GM23248 (cell line): Measurements from ENCODE around the gene CYP27C1. TPM values are rescaled to one million over a fixed set of nuclear protein-coding genes. Genes with fewer than 3 reads are reported as not detected.

ENCODE experiments used
- DNase-seq: peaks from one replicate; pipeline ENCODE4 v3.0.0-alpha.2; 2015
- H2AFZ ChIP-seq: fragments of 200-600 bp; sonication (generic); 2 replicates; pipeline ENCODE4 v1.6.1; 2016; ENCODE audit warnings: antibody characterized with exemption
- H3F3A ChIP-seq: fragments of 200-600 bp; sonication (generic); 2 replicates; pipeline ENCODE4 v1.6.1; 2016; ENCODE audit warnings: mild to moderate bottlenecking, antibody characterized with exemption, mixed run types; ENCODE audit not compliant: insufficient read depth
- H3K27ac ChIP-seq: fragments of 200-600 bp; sonication (generic); 2 replicates; pipeline ENCODE4 v1.5.1; 2016; ENCODE audit warnings: mild to moderate bottlenecking
- H3K27me3 ChIP-seq: fragments of 200-600 bp; sonication (generic); replicated peaks from 2 replicates; pipeline ENCODE4 v1.6.1; 2016; ENCODE audit warnings: mild to moderate bottlenecking; ENCODE audit not compliant: insufficient read depth
- H3K36me3 ChIP-seq: fragments of 200-600 bp; sonication (generic); 2 replicates; pipeline ENCODE4 v1.6.1; 2016; ENCODE audit warnings: low read depth, mild to moderate bottlenecking
- H3K4me1 ChIP-seq: fragments of 200-600 bp; sonication (generic); 2 replicates; pipeline ENCODE4 v1.6.1; 2016; ENCODE audit warnings: mild to moderate bottlenecking; ENCODE audit not compliant: insufficient read depth
- H3K4me2 ChIP-seq: fragments of 200-600 bp; sonication (generic); one replicate; pipeline ENCODE4 v1.6.1; 2016; ENCODE audit warnings: mild to moderate bottlenecking; ENCODE audit not compliant: unreplicated experiment
- H3K4me3 ChIP-seq: fragments of 200-600 bp; sonication (generic); 2 replicates; pipeline ENCODE4 v1.5.1; 2016; ENCODE audit warnings: mild to moderate bottlenecking
- H3K79me2 ChIP-seq: fragments of 200-600 bp; sonication (generic); 2 replicates; pipeline ENCODE4 v1.6.1; 2016; ENCODE audit warnings: mild to moderate bottlenecking; ENCODE audit not compliant: insufficient read depth
- H3K9ac ChIP-seq: fragments of 200-600 bp; sonication (generic); 2 replicates; pipeline ENCODE4 v1.6.1; 2016; ENCODE audit warnings: mild to moderate bottlenecking
- H3K9me2 ChIP-seq: fragments of 200-600 bp; sonication (generic); 2 replicates; pipeline ENCODE4 v1.6.1; 2016; ENCODE audit warnings: mixed run types, mild to moderate bottlenecking, moderate library complexity; ENCODE audit not compliant: insufficient read depth
- H3K9me3 ChIP-seq: fragments of 200-600 bp; sonication (generic); one replicate; pipeline ENCODE4 v1.6.1; 2017; ENCODE audit warnings: low read depth
- H4K20me1 ChIP-seq: fragments of 200-600 bp; sonication (generic); 2 replicates; pipeline ENCODE4 v1.6.0; 2016; ENCODE audit not compliant: insufficient read depth
- EZH2 ChIP-seq: fragments of 200-600 bp; sonication (generic); IDR thresholded peaks from 2 replicates; pipeline ENCODE4 v1.6.1; 2018; ENCODE audit warnings: antibody characterized with exemption, mild to moderate bottlenecking; ENCODE audit not compliant: insufficient read depth, poor library complexity, severe bottlenecking
- EZH2phosphoT487 ChIP-seq: fragments of 200-600 bp; sonication (generic); IDR thresholded peaks from 2 replicates; pipeline ENCODE4 v1.6.1; 2018; ENCODE audit warnings: antibody characterized with exemption, moderate library complexity, mild to moderate bottlenecking, low read depth; ENCODE audit not compliant: insufficient read depth
- WGBS, 2 experiments: methylation state at CpG; one replicate each; pipeline ENCODE4 v1.1.6; 2015 to 2017; ENCODE audit warnings: low lambda C conversion rate in 2 of 2, low coverage in 1 of 2; ENCODE audit errors: missing lambda C conversion rate in 2 of 2; 5-methylcytosine and 5-hydroxymethylcytosine counted together
- in situ Hi-C: fragments of 300-500 bp; cut with MboI; formaldehyde crosslinking; loops from 2 replicates; pipeline ENCODE4 v1.15.0; 2020
- polyA plus RNA-seq: library from polyadenylated mRNA; unstranded; fragments of >200 nt; fragmentation: Nextera tagmentation; extraction: Ambion mirVana; gene quantifications from 2 replicates; pipeline ENCODE4 v1.2.1, GENCODE V29; 2016
- total RNA-seq: library from RNA; depleted of rRNA; stranded (reverse); fragments of >200 nt; shearing (Covaris generic); gene quantifications from 2 replicates; pipeline ENCODE4 v1.2.3, GENCODE V29; 2014

The CYP27C1 gene
- total and polyA plus RNA-seq, 2 experiments from 2014 or later = 0.65 to 0.73 TPM

DNA sequence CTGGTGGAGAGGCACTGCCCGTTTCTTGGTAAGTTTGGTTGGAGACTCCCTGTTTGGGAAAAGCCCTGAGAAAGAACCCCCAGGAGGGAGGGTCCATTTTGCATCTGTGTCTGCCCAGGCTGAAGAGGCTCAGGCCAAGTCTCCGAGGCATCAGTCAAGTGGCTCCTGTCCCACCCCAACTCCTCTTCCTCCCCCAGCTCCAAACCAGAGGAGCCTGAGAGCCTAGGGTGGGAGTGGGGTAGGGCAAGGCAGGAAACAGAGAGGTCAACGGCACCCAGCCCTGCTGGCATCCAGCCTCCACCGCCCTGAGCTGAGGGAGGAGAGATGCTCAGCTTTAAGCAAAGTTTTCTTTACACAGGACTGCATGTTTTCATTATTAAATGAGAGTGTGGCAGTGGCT lies 38.2 kb downstream of the CYP27C1 start:
- H2AFZ ChIP-seq = no peak overlapping the region
- H3K27ac ChIP-seq = no peak overlapping the region
- H3K4me2 ChIP-seq = no peak overlapping the region
- no peaks in the 10 kb centered on the region for H3K27me3 ChIP-seq
- H3K36me3 ChIP-seq = no peaks in the 10 kb centered on the region
- H3K79me2 ChIP-seq = no peaks in the 10 kb centered on the region
- no peak overlapping the region for H3K9ac ChIP-seq
- H3F3A ChIP-seq = 0 out of 2 replicates have a peak, but pooled peaks cover 9% of the 10 kb centered on the region
- in situ Hi-C loops = no loop called here
- H3K4me3 ChIP-seq = no peak overlapping the region
- DNase-seq = no peak
- H3K9me2 ChIP-seq = no peaks in the 10 kb centered on the region
- H3K4me1 ChIP-seq = peaks cover 1% of the 10 kb centered on the region
- no peaks in the 10 kb centered on the region for H4K20me1 ChIP-seq
- no peaks in the 10 kb centered on the region for H3K9me3 ChIP-seq
- TF ChIP-seq EZH2phosphoT487 (no peak), EZH2 (no peak)
- 60 to 69% methylated on average over 4 of the region's 4 CpGs for WGBS, 2 experiments

DNA sequence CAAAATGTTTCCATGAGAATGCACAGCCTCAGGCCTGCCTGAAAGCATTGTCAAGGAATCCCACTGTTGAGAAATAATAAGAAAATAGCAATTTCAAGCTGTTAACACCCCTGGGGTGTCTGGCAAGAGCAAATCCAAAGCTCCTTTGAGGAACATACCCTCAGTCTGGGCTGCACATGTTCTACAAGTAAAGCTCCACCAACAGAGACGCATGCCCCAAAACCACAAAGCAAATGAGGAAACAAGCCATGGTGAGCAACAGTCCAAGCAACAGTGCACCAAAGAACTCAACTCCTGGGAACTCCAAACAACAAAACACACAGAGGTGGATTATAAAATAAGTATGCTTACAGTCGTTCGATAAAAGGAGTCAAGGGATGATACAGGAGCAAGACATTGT lies 40.3 kb downstream of the CYP27C1 start:
- DNase-seq = peak; percentile 53
- Histone ChIP-seq H3K4me1 (peaks cover 22% of the 10 kb centered on the region), H3K36me3 (no peaks in the 10 kb centered on the region), H3K79me2 (no peaks in the 10 kb centered on the region), H3K9me2 (no peaks in the 10 kb centered on the region), H3K27me3 (no peaks in the 10 kb centered on the region), H3F3A (peaks cover 23% of the 10 kb centered on the region; the same call in 1 of the 2 replicates), H3K4me3 (no peak overlapping the region), H3K4me2 (no peak overlapping the region), H3K9ac (no peak overlapping the region), H4K20me1 (no peaks in the 10 kb centered on the region), H3K27ac (no peak overlapping the region), H3K9me3 (no peaks in the 10 kb centered on the region), H2AFZ (no peak overlapping the region)
- TF ChIP-seq EZH2 (no peak), EZH2phosphoT487 (no peak)
- in situ Hi-C loops = no loop called here
- WGBS, 2 experiments = 7 to 11% methylated on average over 3 of the region's 3 CpGs

DNA sequence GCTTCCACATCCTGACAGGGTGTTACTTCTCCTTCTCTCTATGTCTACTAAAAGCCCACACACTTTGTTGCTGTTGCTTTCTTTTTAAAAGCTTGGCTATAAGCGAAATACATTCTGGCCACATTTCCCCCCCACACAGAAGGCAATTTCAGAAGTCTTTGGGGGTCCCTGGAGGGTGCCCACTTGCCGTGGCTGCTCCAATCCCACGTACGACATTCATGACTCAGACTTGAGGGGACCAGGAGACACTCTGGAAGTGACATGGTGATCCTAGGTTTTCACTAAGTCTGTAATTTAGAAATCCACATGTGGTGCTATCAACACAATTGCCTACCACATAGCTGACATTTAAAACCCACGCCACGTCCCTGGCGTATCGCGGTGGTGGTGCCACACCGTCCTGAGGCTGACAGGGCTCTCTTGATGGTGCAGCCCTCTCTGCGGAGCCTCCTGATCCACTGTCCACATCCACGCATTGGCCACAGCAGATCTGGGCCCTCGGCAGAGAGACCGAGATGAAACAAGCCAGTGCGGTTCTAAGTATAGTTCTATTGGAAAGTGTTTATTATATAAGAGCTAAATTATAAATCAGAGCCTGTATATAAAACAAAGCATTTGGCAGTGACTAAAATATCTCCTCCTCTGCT lies 42.4 kb downstream of the CYP27C1 start:
- TF ChIP-seq EZH2 = no peak
- TF ChIP-seq EZH2phosphoT487 = no peak
- DNase-seq = no peak

DNA sequence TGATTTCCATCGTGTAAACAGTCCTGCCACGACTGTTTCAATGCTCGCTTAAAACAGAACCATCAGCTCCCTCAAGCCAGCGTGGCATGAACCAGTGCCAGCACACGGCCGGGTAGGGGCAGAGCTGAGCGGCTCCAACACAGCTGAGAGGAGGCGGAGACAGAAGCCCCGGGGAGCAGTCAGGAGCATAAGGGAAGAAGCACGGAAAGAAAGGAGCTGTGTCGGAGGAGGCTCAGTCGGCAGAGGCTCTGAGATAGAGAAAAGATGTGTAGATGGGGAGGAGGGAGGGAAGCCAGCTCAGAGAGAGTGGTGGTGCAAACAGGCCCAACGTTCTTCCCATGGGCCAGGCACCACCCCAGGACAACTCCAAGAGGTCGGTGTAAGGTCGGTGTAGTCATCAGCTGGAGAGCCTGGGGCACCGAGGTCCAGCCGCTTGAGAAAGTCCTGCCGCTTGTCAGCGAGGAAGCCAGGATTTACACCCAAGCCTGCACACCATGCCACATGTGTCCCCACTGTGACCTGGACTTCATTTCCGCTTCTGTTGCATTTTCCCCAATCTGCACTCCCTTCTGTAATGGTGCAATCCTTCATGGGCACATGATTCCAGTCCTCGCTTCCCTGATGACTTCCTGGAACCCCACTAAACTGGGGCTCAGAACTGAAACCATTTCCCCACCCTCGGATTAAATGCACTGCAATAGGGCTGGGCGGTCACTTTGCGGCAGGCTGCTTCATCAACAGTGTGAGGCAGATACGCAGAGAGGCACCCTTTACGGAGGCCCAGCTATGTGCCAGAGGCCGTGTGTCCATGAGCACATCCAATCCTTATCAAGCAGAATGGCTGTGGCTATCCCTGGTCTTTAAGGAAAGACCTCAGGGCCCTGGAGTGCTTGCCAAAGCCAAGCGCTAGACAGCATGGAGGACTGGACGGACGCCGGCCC lies 43.5 kb downstream of the CYP27C1 start:
- DNase-seq = peak; percentile 81
- Histone ChIP-seq H3K4me1 (peaks cover 39% of the 10 kb centered on the region), H2AFZ (peak overlapping the region; percentile 89), H3K79me2 (no peaks in the 10 kb centered on the region), H3K4me3 (peak overlapping the region; percentile 39), H3K9me3 (no peaks in the 10 kb centered on the region), H3K27me3 (no peaks in the 10 kb centered on the region), H4K20me1 (no peaks in the 10 kb centered on the region), H3K4me2 (peak overlapping the region; percentile 62), H3K9ac (peak overlapping the region; percentile 91), H3F3A (peaks cover 34% of the 10 kb centered on the region), H3K9me2 (no peaks in the 10 kb centered on the region), H3K36me3 (no peaks in the 10 kb centered on the region), H3K27ac (peak overlapping the region; percentile 96)
- in situ Hi-C loops = no loop called here
- TF ChIP-seq EZH2 = no peak
- 34 to 35% methylated on average over 31 of the region's 31 CpGs for WGBS, 2 experiments

More for the DNA sequence above, 42.4 kb downstream of the CYP27C1 start:
- in situ Hi-C loops = no loop called here
- H3K36me3 ChIP-seq = no peaks in the 10 kb centered on the region
- peaks cover 30% of the 10 kb centered on the region for H3F3A ChIP-seq
- H2AFZ ChIP-seq = no peak overlapping the region
- no peaks in the 10 kb centered on the region for H3K27me3 ChIP-seq
- no peak overlapping the region for H3K9ac ChIP-seq
- H3K27ac ChIP-seq = no peak overlapping the region
- peaks cover 35% of the 10 kb centered on the region for H3K4me1 ChIP-seq
- no peaks in the 10 kb centered on the region for H3K9me2 ChIP-seq
- H3K4me3 ChIP-seq = no peak overlapping the region
- no peak overlapping the region for H3K4me2 ChIP-seq
- H4K20me1 ChIP-seq = no peaks in the 10 kb centered on the region
- WGBS, 2 experiments = 96 to 97% methylated on average over 15 of the region's 15 CpGs
- H3K79me2 ChIP-seq = no peaks in the 10 kb centered on the region
- H3K9me3 ChIP-seq = no peaks in the 10 kb centered on the region
